IPS-11a (cell line): ENCODE results near the gene EIF3B.
A peak's percentile ranks its signal among the peaks of the same experiment; 100 is the strongest.
"Not testable (repeated sequence)": the region's sequence is repeated elsewhere in the genome, so short reads cannot be mapped to it uniquely, and the experiment has no call there.

Experiments
- H3K4me3 ChIP-seq: one replicate; pipeline ENCODE4 v1.5.1; 2013; ENCODE audit warnings: low read depth, low read length, control low read depth

Gene EIF3B

GRCh38 chr7:2347351-2348063 is 7.1 kb upstream of the EIF3B start:
- H3K4me3 ChIP-seq: not testable (repeated sequence)

GRCh38 chr7:2350055-2350454 is 4.6 kb upstream of the EIF3B start:
- H3K4me3 ChIP-seq: no peak overlapping the region

- no peak overlapping the region for H3K4me3 ChIP-seq
Observed at GRCh38 chr7:2350861-2351260, 3.8 kb upstream of the EIF3B start.

- peak overlapping the region; percentile 90 for H3K4me3 ChIP-seq
Observed at GRCh38 chr7:2353113-2353935, 1.3 kb upstream of the EIF3B start.

GRCh38 chr7:2353936-2354185 is 766 bp upstream of the EIF3B start:
- H3K4me3 ChIP-seq: peak overlapping the region; percentile 90

- H3K4me3 ChIP-seq: peak overlapping the region; percentile 90
Observed at GRCh38 chr7:2354939-2355704, 495 bp downstream of the EIF3B start.

GRCh38 chr7:2355705-2356008 is 1.0 kb downstream of the EIF3B start:
- H3K4me3 ChIP-seq: peak overlapping the region; percentile 90

- H3K4me3 ChIP-seq: no peak overlapping the region
Observed at GRCh38 chr7:2357165-2357564, 2.5 kb downstream of the EIF3B start.

- no peak overlapping the region for H3K4me3 ChIP-seq
Observed at GRCh38 chr7:2357571-2357970, 2.9 kb downstream of the EIF3B start.

GRCh38 chr7:2358968-2359527 is 4.4 kb downstream of the EIF3B start:
- H3K4me3 ChIP-seq: no peak overlapping the region

GRCh38 chr7:2359610-2360009 is 5.0 kb downstream of the EIF3B start:
- H3K4me3 ChIP-seq: no peak overlapping the region

GRCh38 chr7:2360796-2361195 is 6.2 kb downstream of the EIF3B start:
- no peak overlapping the region for H3K4me3 ChIP-seq

GRCh38 chr7:2362385-2363088 is 7.9 kb downstream of the EIF3B start:
- no peak overlapping the region for H3K4me3 ChIP-seq

- H3K4me3 ChIP-seq: no peak overlapping the region
Observed at GRCh38 chr7:2369139-2369538, 14.5 kb downstream of the EIF3B start.

GRCh38 chr7:2371329-2371728 is 16.7 kb downstream of the EIF3B start:
- no peak overlapping the region for H3K4me3 ChIP-seq

- no peak overlapping the region for H3K4me3 ChIP-seq
Observed at GRCh38 chr7:2372724-2373123, 18.1 kb downstream of the EIF3B start.

- no peak overlapping the region for H3K4me3 ChIP-seq
Observed at GRCh38 chr7:2373124-2373556, 18.5 kb downstream of the EIF3B start.

GRCh38 chr7:2373646-2374045 is 19.0 kb downstream of the EIF3B start:
- H3K4me3 ChIP-seq: no peak overlapping the region

GRCh38 chr7:2374401-2374800 is 19.8 kb downstream of the EIF3B start:
- no peak overlapping the region for H3K4me3 ChIP-seq

- no peak overlapping the region for H3K4me3 ChIP-seq
Observed at GRCh38 chr7:2374830-2375728, 20.5 kb downstream of the EIF3B start.
